Measurements from ENCODE around the gene FAM163A. TPM values are rescaled to one million over a fixed set of nuclear protein-coding genes. Genes with fewer than 3 reads are reported as not detected.

FAM163A gene
- total RNA-seq, 1 experiment from 2014 or later: 0.46 TPM

DNA sequence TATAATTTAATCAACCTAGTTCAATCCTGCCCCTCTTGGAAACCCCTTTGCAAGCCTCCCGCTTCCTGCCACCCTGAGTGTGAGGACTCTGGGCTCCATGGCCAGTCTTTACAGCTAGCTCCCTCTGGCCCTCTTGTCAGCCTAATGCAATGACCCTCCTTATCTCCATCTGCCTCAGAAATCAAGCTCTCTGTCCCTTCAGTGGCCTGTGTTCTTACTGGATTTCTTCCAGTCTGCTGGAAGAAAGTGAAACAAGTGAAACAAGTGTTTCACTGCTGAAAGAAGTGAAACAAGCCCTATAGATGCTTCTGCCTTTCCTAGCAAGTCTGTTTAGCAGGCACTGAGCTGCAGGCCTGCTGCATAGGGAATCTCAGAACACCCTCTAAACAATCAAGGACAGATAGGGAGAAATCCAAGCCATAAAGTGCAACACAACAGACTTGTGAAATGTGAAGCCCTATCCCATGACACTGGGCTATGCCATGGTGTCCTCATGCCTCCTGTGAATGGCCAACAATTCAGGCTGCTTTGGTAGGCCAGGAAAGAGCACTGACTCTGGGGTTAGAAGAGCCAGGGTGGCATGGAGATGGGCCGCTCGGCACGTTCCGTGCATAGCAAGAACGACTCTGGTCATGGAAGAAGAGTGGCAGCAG is 55.9 kb downstream of the FAM163A start:
- Histone ChIP-seq H3K14ac (ENCODE audit: insufficient read depth, low read length) (peak overlapping the region; percentile 65; the same call in 1 of the 2 replicates), H3K23ac (ENCODE audit: insufficient read length, low read depth, low read length) (no peak overlapping the region), H4K5ac (ENCODE audit: insufficient read length, low read depth, low read length) (no peak overlapping the region), H3K27ac (ENCODE audit: insufficient read length, low read depth, low read length) (no peak overlapping the region), H3K79me1 (ENCODE audit: insufficient read depth, low read depth, low read length, poor library complexity, severe bottlenecking) (no peaks in the 10 kb centered on the region), H3K18ac (ENCODE audit: insufficient read length, low read depth, low read length) (no peak overlapping the region), H3K79me2 (ENCODE audit: insufficient read depth, low read length) (no peaks in the 10 kb centered on the region), H3K9ac (ENCODE audit: extremely low read depth, insufficient read length, low read length) (no peak overlapping the region), H2BK12ac (ENCODE audit: insufficient read length, low read depth, low read length) (no peak overlapping the region), H2BK5ac (ENCODE audit: insufficient read length, low read length) (no peak overlapping the region), H2BK120ac (ENCODE audit: low read depth, low read length, poor library complexity, severe bottlenecking) (no peak overlapping the region), H4K8ac (replicated peaks; ENCODE audit: insufficient read length, low read depth, low read length) (no peak overlapping the region), H4K91ac (ENCODE audit: insufficient read length, low read depth, low read length) (no peak overlapping the region), H2BK15ac (ENCODE audit: low read depth, low read length) (no peak overlapping the region), H2BK20ac (ENCODE audit: low read depth, low read length, poor library complexity, severe bottlenecking) (no peak overlapping the region), H3K27me3 (ENCODE audit: insufficient read depth, low read length) (no peaks in the 10 kb centered on the region), H3K56ac (ENCODE audit: insufficient read length, low read depth, low read length) (no peak overlapping the region), H3K23me2 (ENCODE audit: insufficient read length, low read depth, low read length, poor library complexity, severe bottlenecking) (no peaks in the 10 kb centered on the region), H3K4me2 (ENCODE audit: insufficient read depth, insufficient read length, low read length) (no peak overlapping the region), H4K20me1 (ENCODE audit: control insufficient read depth, insufficient read depth, insufficient read length) (no peaks in the 10 kb centered on the region), H3K4me1 (ENCODE audit: insufficient read depth, low read length) (no peaks in the 10 kb centered on the region), H3T11ph (ENCODE audit: low read length) (no peak overlapping the region), H3K4ac (ENCODE audit: low read depth, low read length) (no peak overlapping the region), H3K9me3 (ENCODE audit: control insufficient read depth, low read depth, low read length) (no peaks in the 10 kb centered on the region), H2AK5ac (ENCODE audit: insufficient read length, low read length) (no peak overlapping the region), H2AFZ (ENCODE audit: low read length) (no peak overlapping the region)
- Mint-ChIP-seq H3K36me3 (ENCODE audit: insufficient read depth in 1 of 3, low read depth in 3 of 3) (no peaks in the 10 kb centered on the region; a peak in 1 of 7 replicates), H3K27ac (peak overlapping the region in 1 of 3 experiments; percentile 24; a peak in 1 of 7 replicates), H3K9me3 (peaks cover 0 to 3% of the 10 kb centered on the region in 2 experiments; a peak in 2 of 5 replicates), H3K4me1 (peaks cover 8 to 11% of the 10 kb centered on the region in 2 experiments), H3K27me3 (ENCODE audit: low read depth) (no peaks in the 10 kb centered on the region), H3K4me3 (no peak overlapping the region)
- TF ChIP-seq, protein P1, sequence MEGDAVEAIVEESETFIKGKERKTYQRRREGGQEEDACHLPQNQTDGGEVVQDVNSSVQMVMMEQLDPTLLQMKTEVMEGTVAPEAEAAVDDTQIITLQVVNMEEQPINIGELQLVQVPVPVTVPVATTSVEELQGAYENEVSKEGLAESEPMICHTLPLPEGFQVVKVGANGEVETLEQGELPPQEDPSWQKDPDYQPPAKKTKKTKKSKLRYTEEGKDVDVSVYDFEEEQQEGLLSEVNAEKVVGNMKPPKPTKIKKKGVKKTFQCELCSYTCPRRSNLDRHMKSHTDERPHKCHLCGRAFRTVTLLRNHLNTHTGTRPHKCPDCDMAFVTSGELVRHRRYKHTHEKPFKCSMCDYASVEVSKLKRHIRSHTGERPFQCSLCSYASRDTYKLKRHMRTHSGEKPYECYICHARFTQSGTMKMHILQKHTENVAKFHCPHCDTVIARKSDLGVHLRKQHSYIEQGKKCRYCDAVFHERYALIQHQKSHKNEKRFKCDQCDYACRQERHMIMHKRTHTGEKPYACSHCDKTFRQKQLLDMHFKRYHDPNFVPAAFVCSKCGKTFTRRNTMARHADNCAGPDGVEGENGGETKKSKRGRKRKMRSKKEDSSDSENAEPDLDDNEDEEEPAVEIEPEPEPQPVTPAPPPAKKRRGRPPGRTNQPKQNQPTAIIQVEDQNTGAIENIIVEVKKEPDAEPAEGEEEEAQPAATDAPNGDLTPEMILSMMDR (conservative IDR thresholded peaks at IDR 0.05): no peak
- no CpG with 5 or more reads among the region's 6 CpGs for WGBS (ENCODE audit: extremely low coverage, insufficient read length, low lambda C conversion rate)
- DNase-seq: no peak

All from H9 (cell line).